ENCODE data around the gene TP53AIP1.

TP53AIP1 gene

DNA sequence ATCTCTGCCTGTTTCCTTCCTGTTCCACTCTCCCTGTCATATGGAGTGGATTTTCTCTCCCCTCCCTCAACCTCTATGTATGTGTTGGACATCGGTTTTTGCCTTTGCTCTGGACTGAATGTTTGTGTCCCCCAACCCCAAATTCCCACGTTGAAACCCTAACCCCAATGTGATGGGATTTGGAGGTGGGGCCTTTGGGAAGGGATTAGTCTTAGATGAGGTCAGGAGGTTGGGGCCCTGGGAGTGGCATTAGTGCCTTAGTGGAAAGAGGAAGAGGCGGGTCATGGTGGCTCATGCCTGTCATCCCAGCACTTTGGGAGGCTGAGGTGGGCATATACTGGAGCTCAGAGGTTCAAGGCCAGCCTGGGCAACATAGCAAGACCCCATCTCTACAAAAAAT, 11.6 kb downstream of the TP53AIP1 start:
- TF ChIP-seq, protein P1, sequence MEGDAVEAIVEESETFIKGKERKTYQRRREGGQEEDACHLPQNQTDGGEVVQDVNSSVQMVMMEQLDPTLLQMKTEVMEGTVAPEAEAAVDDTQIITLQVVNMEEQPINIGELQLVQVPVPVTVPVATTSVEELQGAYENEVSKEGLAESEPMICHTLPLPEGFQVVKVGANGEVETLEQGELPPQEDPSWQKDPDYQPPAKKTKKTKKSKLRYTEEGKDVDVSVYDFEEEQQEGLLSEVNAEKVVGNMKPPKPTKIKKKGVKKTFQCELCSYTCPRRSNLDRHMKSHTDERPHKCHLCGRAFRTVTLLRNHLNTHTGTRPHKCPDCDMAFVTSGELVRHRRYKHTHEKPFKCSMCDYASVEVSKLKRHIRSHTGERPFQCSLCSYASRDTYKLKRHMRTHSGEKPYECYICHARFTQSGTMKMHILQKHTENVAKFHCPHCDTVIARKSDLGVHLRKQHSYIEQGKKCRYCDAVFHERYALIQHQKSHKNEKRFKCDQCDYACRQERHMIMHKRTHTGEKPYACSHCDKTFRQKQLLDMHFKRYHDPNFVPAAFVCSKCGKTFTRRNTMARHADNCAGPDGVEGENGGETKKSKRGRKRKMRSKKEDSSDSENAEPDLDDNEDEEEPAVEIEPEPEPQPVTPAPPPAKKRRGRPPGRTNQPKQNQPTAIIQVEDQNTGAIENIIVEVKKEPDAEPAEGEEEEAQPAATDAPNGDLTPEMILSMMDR (conservative IDR thresholded peaks at IDR 0.05) = no peak
- no peak for TF ChIP-seq ZFX (IDR thresholded peaks at IDR 0.05)
- H3K27ac ChIP-seq = no peak overlapping the region

DNA sequence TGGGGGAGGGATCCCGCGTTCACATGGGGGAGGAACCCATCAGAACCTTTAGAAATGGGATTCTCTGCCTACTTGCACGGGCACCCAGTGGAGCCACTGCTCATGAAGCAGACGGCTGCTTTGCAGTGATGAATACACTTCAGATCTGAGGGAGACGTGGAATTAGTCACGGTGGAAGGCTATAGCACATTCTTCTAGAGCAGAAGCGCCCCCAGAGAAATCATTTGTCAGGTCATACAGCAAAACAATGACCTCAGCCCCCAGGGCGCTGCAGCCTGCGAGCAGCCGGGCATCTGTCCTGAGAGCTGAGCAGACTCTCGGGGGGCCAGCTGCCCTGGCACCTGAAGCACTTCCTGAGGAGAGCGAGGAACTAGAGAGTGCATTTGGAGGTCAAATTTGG, 12.7 kb downstream of the TP53AIP1 start:
- TF ChIP-seq ZFX (IDR thresholded peaks at IDR 0.05) = no peak
- TF ChIP-seq, protein P1 (conservative IDR thresholded peaks at IDR 0.05) = no peak
- no peak overlapping the region for H3K27ac ChIP-seq

DNA sequence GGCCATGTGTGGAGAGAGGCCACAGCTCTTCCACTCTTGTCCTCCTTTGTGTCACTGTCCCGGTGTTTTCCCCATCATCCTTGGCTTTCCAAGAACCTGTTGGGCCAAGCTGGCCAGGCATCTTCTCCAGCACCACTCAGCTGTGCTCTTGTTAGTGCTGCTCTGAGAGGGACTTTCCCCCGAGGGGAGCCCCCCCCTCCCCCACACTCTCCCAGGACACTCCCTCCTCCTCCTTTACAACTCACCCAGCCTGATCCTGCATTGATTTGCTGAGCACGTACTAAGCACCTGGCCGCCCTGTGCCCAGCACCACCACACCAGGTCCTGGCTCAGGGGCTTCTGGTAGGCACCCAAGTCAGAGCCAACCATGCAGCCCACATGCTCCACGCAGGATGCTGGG, 13.2 kb downstream of the TP53AIP1 start:
- no peak overlapping the region for H3K27ac ChIP-seq
- TF ChIP-seq, protein P1 (conservative IDR thresholded peaks at IDR 0.05) = no peak
- no peak for TF ChIP-seq ZFX (IDR thresholded peaks at IDR 0.05)

DNA sequence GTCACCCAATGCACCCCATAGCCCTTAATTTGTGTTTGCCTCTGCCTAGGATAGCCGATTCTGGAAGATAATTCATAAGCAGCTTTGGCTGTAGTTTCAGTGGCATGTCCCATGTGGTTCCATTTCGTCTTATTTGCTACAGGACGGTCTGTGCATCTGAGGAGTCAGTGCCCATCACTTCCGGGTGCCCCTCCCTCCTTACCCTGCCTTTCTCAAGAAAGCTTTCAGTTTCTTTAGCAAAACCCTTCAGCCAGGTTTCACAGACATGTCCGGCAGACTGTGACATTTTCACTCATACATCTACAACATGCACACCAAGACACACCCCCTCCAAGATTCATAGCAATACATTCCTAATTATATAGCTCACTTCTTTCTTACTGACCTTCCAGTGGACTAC, 14.3 kb downstream of the TP53AIP1 start:
- no peak overlapping the region for H3K27ac ChIP-seq
- TF ChIP-seq, protein P1 (conservative IDR thresholded peaks at IDR 0.05) = no peak
- no peak for TF ChIP-seq ZFX (IDR thresholded peaks at IDR 0.05)

DNA sequence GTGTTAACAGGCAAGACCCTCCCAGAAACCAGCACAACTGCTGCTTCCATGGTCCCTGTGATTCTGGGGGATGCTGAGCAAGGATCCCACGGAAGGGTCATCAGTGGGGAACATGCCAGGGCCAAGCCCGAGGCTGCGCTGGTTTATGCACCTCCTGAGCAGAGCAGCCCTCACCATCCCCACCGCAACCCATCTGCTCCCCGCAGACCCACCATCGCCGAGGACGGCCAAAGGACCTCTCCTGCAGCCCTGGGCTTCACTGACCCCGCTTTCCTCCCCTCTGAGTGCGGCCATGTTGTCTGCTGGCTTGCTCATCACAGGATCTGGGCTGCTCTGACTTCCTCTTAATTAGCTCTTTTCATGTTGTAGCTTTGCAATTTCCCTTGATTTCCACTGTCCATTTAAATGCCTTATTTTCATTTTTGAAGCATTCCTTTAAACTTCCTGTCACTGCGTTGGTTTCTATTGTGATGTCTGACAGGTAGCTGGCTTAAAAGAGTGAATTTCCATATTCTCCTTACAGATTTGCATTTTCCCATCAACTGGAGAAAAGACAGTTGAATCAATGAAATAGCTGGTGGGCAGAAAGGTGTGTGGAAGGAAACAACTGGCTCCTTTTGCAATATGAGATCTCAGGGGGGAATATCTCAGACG, 14.9 kb downstream of the TP53AIP1 start:
- H3K27ac ChIP-seq = no peak overlapping the region
- TF ChIP-seq ZFX (IDR thresholded peaks at IDR 0.05) = no peak
- TF ChIP-seq, protein P1 (conservative IDR thresholded peaks at IDR 0.05) = no peak

DNA sequence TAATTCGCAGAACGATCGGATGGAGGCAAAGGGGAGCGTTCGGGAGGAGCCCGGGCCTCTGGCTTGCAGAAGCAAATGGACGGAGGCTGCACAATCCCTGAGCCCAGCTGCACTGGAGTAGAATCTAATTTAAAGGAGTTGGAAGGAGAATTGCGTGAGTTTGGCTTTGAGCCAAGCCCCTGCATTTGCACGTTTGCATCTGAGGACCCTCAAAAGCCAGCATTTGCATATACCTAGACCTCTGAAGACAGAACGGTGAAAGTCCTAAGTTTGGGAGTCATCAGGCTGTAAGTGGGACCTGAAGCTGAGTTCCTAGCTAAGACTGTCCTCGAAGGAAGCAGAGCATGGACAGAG, 15.6 kb downstream of the TP53AIP1 start:
- no peak overlapping the region for H3K27ac ChIP-seq

DNA sequence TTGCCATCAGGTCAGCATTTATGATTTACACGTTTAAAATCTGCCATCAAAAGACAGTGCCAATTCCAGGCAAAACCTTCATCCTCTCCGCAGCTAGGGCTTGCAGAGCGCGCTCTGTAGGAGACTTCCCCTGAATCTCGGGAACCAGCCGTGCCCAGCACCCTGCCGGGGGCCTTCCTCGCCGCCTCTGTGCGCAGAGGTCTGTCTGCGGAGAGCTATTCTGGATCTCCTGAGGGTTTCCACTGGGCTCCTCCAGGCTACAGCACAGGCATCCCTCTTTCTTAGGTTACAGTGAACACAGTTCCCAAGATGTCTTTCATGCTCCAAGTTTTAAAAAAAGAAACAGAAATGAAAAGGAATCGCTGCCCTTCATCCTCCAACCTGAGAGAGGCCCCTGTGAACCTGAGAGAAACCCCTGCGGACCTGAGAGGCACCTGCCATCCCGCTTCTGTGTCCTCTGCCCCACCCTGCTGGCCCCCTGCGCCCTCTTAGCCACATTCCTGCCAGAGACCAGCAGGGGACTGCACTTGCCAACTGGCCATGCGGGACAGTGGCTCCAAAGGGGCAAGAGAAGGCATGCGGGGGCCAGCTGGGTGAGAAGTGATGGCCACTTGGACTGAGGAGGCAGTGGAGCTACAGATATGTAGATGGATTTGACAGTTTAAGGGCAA, 16.1 kb downstream of the TP53AIP1 start:
- no peak overlapping the region for H3K27ac ChIP-seq
- TF ChIP-seq ZFX (IDR thresholded peaks at IDR 0.05) = no peak
- TF ChIP-seq, protein P1 (conservative IDR thresholded peaks at IDR 0.05) = no peak

More for the DNA sequence above, 15.6 kb downstream of the TP53AIP1 start:
- no peak for TF ChIP-seq ZFX (IDR thresholded peaks at IDR 0.05)
- TF ChIP-seq, protein P1 (conservative IDR thresholded peaks at IDR 0.05) = no peak
